GM23338 (cell line): ENCODE measurements around the gene B4GALT1. TPM values are rescaled to one million over a fixed set of nuclear protein-coding genes. Genes with fewer than 3 reads are reported as not detected.

Source experiments
- ATAC-seq: fragments of 200-7000 bp; cut with Tn5 transposase; 3 replicates; pipeline ENCODE4 v1.9.1; 2020
- DNase-seq: peaks from one replicate; pipeline ENCODE4 v3.0.0-alpha.2; 2015; ENCODE audit warnings: low spot score
- H2AFZ ChIP-seq: fragments of 200-600 bp; sonication (generic); 2 replicates; pipeline ENCODE4 v1.8.0; 2016; ENCODE audit warnings: antibody characterized with exemption, mild to moderate bottlenecking, moderate library complexity
- H3F3A ChIP-seq: fragments of 200-600 bp; sonication (generic); replicated peaks from 2 replicates; pipeline ENCODE4 v1.8.0; 2017; ENCODE audit warnings: antibody characterized with exemption, mixed run types, low read depth
- H3K27ac ChIP-seq: fragments of 200-600 bp; sonication (generic); 2 replicates; pipeline ENCODE4 v1.6.1; 2016; ENCODE audit warnings: low read depth
- H3K27me3 ChIP-seq: fragments of 200-600 bp; sonication (generic); 2 replicates; pipeline ENCODE4 v1.8.0; 2016; ENCODE audit warnings: mild to moderate bottlenecking, mixed run types, moderate library complexity; ENCODE audit not compliant: insufficient read depth
- H3K36me3 ChIP-seq: fragments of 200-600 bp; sonication (generic); 2 replicates; pipeline ENCODE4 v1.8.0; 2016; ENCODE audit warnings: mild to moderate bottlenecking; ENCODE audit not compliant: insufficient read depth
- H3K4me1 ChIP-seq: fragments of 200-600 bp; sonication (generic); 2 replicates; pipeline ENCODE4 v1.8.0; 2016; ENCODE audit warnings: mild to moderate bottlenecking, moderate library complexity; ENCODE audit not compliant: insufficient read depth
- H3K4me2 ChIP-seq: fragments of 200-600 bp; sonication (generic); 2 replicates; pipeline ENCODE4 v1.7.1; 2017; ENCODE audit warnings: mixed run types
- H3K4me3 ChIP-seq: fragments of 200-600 bp; sonication (generic); 2 replicates; pipeline ENCODE4 v1.6.1; 2016; ENCODE audit warnings: mixed run types
- H3K79me2 ChIP-seq: fragments of 200-600 bp; sonication (generic); replicated peaks from 2 replicates; pipeline ENCODE4 v1.8.0; 2017; ENCODE audit warnings: mild to moderate bottlenecking; ENCODE audit not compliant: insufficient read depth
- H3K9me2 ChIP-seq: fragments of 200-600 bp; sonication (generic); 2 replicates; pipeline ENCODE4 v1.8.0; 2017; ENCODE audit not compliant: insufficient read depth
- H4K20me1 ChIP-seq: fragments of 200-600 bp; sonication (generic); replicated peaks from 2 replicates; pipeline ENCODE4 v1.8.0; 2017; ENCODE audit warnings: mild to moderate bottlenecking; ENCODE audit not compliant: insufficient read depth
- H3K27ac Mint-ChIP-seq: 2 replicates; pipeline ENCODE4 v1.8.0; 2020; ENCODE audit warnings: inconsistent platforms, mild to moderate bottlenecking, moderate library complexity, mixed read lengths
- H3K27me3 Mint-ChIP-seq: 3 replicates; pipeline ENCODE4 v1.8.0; 2022; ENCODE audit warnings: low read depth, mild to moderate bottlenecking, moderate library complexity, mixed read lengths, inconsistent platforms; ENCODE audit not compliant: insufficient read depth, poor library complexity
- H3K36me3 Mint-ChIP-seq: 3 replicates; pipeline ENCODE4 v1.8.0; 2021; ENCODE audit warnings: low read depth, mild to moderate bottlenecking, inconsistent platforms, moderate library complexity, mixed read lengths
- H3K4me1 Mint-ChIP-seq: 3 replicates; pipeline ENCODE4 v1.8.0; 2020; ENCODE audit warnings: mild to moderate bottlenecking, inconsistent platforms, mixed read lengths
- H3K4me3 Mint-ChIP-seq: 3 replicates; pipeline ENCODE4 v1.8.0; 2021; ENCODE audit warnings: moderate library complexity, mild to moderate bottlenecking, inconsistent platforms, mixed read lengths
- H3K9me3 Mint-ChIP-seq: 3 replicates; pipeline ENCODE4 v1.8.0; 2020; ENCODE audit warnings: moderate library complexity, mild to moderate bottlenecking, inconsistent platforms, mixed read lengths
- EZH2 ChIP-seq: fragments of 200-600 bp; sonication (generic); IDR thresholded peaks from one replicate; pipeline ENCODE4 v1.8.0; 2017; ENCODE audit warnings: antibody characterized with exemption, mild to moderate bottlenecking, low read depth; ENCODE audit not compliant: unreplicated experiment
- EZH2phosphoT487 ChIP-seq: fragments of 200-600 bp; sonication (generic); IDR thresholded peaks from one replicate; pipeline ENCODE4 v1.8.1; 2018; ENCODE audit warnings: antibody characterized with exemption; ENCODE audit not compliant: unreplicated experiment
- NANOG ChIP-seq: IDR thresholded peaks from 2 replicates; pipeline ENCODE4 v1.6.1; 2016; ENCODE audit warnings: antibody characterized with exemption, borderline replicate concordance
- POLR2AphosphoS5 ChIP-seq: IDR thresholded peaks from 2 replicates; pipeline ENCODE4 v1.6.1; 2016; ENCODE audit warnings: antibody characterized with exemption, low read depth
- STAT1 ChIP-seq: IDR thresholded peaks from one replicate; pipeline ENCODE4 v1.6.1; 2016; ENCODE audit warnings: antibody characterized with exemption; ENCODE audit not compliant: unreplicated experiment
- ZNF331 ChIP-seq: fragments of 250-450 bp; sonication (Bioruptor Pico); IDR thresholded peaks from 2 replicates; pipeline ENCODE4 v1.5.0; 2020; ENCODE audit warnings: low read depth, mild to moderate bottlenecking, moderate library complexity
- polyA plus RNA-seq: library from polyadenylated mRNA; unstranded; fragments of >200 nt; fragmentation: Nextera tagmentation; extraction: Ambion mirVana; gene quantifications from 2 replicates; pipeline ENCODE4 v1.2.1, GENCODE V29; 2016
- total RNA-seq: library from RNA; depleted of rRNA; stranded (reverse); fragments of >200 nt; shearing (Covaris generic); gene quantifications from 2 replicates; pipeline ENCODE4 v1.2.3, GENCODE V29; 2014
- TF ChIP-seq, protein P1 (sequence below): IDR thresholded peaks from one replicate; pipeline ENCODE4 v1.6.1; 2018; ENCODE audit warnings: antibody characterized with exemption; ENCODE audit not compliant: unreplicated experiment
- TF ChIP-seq, protein P2 (sequence below): IDR thresholded peaks from 2 replicates; pipeline ENCODE4 v1.6.1; 2016; ENCODE audit warnings: antibody characterized with exemption
- TF ChIP-seq, protein P3 (sequence below): fragments of 250-450 bp; sonication (Bioruptor Pico); IDR thresholded peaks from 2 replicates; pipeline ENCODE4 v1.5.0; 2020; ENCODE audit warnings: mild to moderate bottlenecking, moderate library complexity

The B4GALT1 gene
- total and polyA plus RNA-seq, 2 experiments from 2014 or later, result 6.3 to 15.8 TPM

DNA sequence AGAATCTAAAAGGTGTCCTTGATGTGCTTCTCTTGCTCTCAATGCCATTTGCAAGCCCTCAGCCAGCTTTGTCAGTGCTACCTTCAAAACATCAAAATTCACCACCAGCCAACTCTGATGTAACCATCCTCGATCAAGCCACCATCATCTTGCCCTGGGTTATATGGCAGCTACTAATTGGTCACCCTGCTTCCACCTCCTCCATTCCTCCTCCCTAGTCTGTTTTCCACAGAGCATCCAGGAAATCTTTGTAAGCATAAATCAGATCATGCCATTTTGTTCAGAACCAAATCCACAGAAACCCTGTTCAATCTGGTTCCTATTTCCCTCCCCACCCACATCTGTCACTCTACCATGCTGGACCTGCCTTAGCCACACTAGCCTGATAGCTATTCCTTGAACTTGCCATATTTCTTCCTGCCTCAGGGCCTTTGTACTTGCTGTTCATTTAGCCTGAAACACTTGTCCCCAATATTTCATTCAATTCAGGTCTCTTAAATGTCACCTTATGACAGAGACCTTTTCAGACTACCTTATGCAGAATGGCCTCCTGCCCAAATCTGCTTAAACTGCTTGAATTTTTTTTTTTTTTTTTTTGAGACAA, 1.9 kb upstream of the B4GALT1 start:
- no peak overlapping the region for H2AFZ ChIP-seq
- Mint-ChIP-seq H3K36me3 (no peaks in the 10 kb centered on the region), H3K9me3 (no peaks in the 10 kb centered on the region), H3K27me3 (peaks cover 10% of the 10 kb centered on the region), H3K27ac (no peak overlapping the region), H3K4me3 (no peak overlapping the region; the same call in 2 of the 3 replicates), H3K4me1 (peaks cover 21% of the 10 kb centered on the region)
- H3K27ac ChIP-seq, result no peak overlapping the region
- TF ChIP-seq EZH2phosphoT487 (no peak), POLR2AphosphoS5 (no peak), STAT1 (no peak), ZNF331 (CRISPR knock-in tag) (no peak), EZH2 (no peak), NANOG (no peak)
- TF ChIP-seq, protein P1, sequence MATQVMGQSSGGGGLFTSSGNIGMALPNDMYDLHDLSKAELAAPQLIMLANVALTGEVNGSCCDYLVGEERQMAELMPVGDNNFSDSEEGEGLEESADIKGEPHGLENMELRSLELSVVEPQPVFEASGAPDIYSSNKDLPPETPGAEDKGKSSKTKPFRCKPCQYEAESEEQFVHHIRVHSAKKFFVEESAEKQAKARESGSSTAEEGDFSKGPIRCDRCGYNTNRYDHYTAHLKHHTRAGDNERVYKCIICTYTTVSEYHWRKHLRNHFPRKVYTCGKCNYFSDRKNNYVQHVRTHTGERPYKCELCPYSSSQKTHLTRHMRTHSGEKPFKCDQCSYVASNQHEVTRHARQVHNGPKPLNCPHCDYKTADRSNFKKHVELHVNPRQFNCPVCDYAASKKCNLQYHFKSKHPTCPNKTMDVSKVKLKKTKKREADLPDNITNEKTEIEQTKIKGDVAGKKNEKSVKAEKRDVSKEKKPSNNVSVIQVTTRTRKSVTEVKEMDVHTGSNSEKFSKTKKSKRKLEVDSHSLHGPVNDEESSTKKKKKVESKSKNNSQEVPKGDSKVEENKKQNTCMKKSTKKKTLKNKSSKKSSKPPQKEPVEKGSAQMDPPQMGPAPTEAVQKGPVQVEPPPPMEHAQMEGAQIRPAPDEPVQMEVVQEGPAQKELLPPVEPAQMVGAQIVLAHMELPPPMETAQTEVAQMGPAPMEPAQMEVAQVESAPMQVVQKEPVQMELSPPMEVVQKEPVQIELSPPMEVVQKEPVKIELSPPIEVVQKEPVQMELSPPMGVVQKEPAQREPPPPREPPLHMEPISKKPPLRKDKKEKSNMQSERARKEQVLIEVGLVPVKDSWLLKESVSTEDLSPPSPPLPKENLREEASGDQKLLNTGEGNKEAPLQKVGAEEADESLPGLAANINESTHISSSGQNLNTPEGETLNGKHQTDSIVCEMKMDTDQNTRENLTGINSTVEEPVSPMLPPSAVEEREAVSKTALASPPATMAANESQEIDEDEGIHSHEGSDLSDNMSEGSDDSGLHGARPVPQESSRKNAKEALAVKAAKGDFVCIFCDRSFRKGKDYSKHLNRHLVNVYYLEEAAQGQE, result no peak
- TF ChIP-seq, protein P2, sequence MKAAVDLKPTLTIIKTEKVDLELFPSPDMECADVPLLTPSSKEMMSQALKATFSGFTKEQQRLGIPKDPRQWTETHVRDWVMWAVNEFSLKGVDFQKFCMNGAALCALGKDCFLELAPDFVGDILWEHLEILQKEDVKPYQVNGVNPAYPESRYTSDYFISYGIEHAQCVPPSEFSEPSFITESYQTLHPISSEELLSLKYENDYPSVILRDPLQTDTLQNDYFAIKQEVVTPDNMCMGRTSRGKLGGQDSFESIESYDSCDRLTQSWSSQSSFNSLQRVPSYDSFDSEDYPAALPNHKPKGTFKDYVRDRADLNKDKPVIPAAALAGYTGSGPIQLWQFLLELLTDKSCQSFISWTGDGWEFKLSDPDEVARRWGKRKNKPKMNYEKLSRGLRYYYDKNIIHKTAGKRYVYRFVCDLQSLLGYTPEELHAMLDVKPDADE, result no peak
- TF ChIP-seq, protein P3, sequence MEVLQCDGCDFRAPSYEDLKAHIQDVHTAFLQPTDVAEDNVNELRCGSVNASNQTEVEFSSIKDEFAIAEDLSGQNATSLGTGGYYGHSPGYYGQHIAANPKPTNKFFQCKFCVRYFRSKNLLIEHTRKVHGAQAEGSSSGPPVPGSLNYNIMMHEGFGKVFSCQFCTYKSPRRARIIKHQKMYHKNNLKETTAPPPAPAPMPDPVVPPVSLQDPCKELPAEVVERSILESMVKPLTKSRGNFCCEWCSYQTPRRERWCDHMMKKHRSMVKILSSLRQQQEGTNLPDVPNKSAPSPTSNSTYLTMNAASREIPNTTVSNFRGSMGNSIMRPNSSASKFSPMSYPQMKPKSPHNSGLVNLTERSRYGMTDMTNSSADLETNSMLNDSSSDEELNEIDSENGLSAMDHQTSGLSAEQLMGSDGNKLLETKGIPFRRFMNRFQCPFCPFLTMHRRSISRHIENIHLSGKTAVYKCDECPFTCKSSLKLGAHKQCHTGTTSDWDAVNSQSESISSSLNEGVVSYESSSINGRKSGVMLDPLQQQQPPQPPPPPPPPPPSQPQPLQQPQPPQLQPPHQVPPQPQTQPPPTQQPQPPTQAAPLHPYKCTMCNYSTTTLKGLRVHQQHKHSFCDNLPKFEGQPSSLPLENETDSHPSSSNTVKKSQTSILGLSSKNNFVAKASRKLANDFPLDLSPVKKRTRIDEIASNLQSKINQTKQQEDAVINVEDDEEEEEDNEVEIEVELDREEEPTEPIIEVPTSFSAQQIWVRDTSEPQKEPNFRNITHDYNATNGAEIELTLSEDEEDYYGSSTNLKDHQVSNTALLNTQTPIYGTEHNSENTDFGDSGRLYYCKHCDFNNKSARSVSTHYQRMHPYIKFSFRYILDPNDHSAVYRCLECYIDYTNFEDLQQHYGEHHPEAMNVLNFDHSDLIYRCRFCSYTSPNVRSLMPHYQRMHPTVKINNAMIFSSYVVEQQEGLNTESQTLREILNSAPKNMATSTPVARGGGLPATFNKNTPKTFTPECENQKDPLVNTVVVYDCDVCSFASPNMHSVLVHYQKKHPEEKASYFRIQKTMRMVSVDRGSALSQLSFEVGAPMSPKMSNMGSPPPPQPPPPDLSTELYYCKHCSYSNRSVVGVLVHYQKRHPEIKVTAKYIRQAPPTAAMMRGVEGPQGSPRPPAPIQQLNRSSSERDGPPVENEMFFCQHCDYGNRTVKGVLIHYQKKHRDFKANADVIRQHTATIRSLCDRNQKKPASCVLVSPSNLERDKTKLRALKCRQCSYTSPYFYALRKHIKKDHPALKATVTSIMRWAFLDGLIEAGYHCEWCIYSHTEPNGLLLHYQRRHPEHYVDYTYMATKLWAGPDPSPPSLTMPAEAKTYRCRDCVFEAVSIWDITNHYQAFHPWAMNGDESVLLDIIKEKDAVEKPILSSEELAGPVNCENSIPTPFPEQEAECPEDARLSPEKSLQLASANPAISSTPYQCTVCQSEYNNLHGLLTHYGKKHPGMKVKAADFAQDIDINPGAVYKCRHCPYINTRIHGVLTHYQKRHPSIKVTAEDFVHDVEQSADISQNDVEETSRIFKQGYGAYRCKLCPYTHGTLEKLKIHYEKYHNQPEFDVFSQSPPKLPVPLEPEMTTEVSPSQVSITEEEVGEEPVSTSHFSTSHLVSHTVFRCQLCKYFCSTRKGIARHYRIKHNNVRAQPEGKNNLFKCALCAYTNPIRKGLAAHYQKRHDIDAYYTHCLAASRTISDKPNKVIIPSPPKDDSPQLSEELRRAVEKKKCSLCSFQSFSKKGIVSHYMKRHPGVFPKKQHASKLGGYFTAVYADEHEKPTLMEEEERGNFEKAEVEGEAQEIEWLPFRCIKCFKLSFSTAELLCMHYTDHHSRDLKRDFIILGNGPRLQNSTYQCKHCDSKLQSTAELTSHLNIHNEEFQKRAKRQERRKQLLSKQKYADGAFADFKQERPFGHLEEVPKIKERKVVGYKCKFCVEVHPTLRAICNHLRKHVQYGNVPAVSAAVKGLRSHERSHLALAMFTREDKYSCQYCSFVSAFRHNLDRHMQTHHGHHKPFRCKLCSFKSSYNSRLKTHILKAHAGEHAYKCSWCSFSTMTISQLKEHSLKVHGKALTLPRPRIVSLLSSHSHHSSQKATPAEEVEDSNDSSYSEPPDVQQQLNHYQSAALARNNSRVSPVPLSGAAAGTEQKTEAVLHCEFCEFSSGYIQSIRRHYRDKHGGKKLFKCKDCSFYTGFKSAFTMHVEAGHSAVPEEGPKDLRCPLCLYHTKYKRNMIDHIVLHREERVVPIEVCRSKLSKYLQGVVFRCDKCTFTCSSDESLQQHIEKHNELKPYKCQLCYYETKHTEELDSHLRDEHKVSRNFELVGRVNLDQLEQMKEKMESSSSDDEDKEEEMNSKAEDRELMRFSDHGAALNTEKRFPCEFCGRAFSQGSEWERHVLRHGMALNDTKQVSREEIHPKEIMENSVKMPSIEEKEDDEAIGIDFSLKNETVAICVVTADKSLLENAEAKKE (CRISPR knock-in tag), result no peak
- no peak overlapping the region for H3K4me3 ChIP-seq
- no peaks in the 10 kb centered on the region; the same call in 1 of the 2 replicates for H4K20me1 ChIP-seq
- no peaks in the 10 kb centered on the region for H3K9me2 ChIP-seq
- DNase-seq (no peak), ATAC-seq (no peak)
- H3K4me1 ChIP-seq, result peaks cover 12% of the 10 kb centered on the region; the same call in 1 of the 2 replicates
- H3F3A ChIP-seq, result peaks cover 10% of the 10 kb centered on the region
- no peak overlapping the region for H3K4me2 ChIP-seq
- H3K36me3 ChIP-seq, result no peaks in the 10 kb centered on the region
- peaks cover 19% of the 10 kb centered on the region for H3K79me2 ChIP-seq
- H3K27me3 ChIP-seq, result peaks cover 18% of the 10 kb centered on the region
